Activated B cell treated with CpG ODN at 0.5 μM for 24 hours (primary cell): ENCODE results near the gene RILPL2. TPM values are rescaled to one million over a fixed set of nuclear protein-coding genes. Genes with fewer than 3 reads are reported as not detected.
"Not testable (repeated sequence)": the region's sequence is repeated elsewhere in the genome, so short reads cannot be mapped to it uniquely, and the experiment has no call there.

Source experiments
- ATAC-seq: fragments of 200-7000 bp; cut with Tn5 transposase; one replicate; pipeline ENCODE4 v1.10.0; 2021; ENCODE audit warnings: low read depth, mild to moderate bottlenecking, moderate library complexity
- CTCF ChIA-PET: fragments of 350-600 bp; sonication (Branson Sonifier 250); formaldehyde crosslinking; loops from one replicate; lab custom pipeline; 2021; ENCODE audit warnings: antibody characterized with exemption; lab: Charles Lee
- POLR2A ChIA-PET: fragments of 350-600 bp; sonication (Branson Sonifier 250); formaldehyde crosslinking; loops from one replicate; lab custom pipeline; 2021; ENCODE audit warnings: antibody characterized with exemption; lab: Charles Lee
- DNase-seq: peaks from one replicate; pipeline ENCODE4 v3.0.0; 2022
- H3K27ac Mint-ChIP-seq: one replicate; pipeline ENCODE4 v1.8.0; 2020; ENCODE audit warnings: mixed read lengths
- H3K27me3 Mint-ChIP-seq: one replicate; pipeline ENCODE4 v1.8.0; 2021; ENCODE audit warnings: mixed read lengths
- H3K36me3 Mint-ChIP-seq: one replicate; pipeline ENCODE4 v1.8.0; 2021; ENCODE audit warnings: low read depth, mixed read lengths
- H3K4me1 Mint-ChIP-seq: one replicate; pipeline ENCODE4 v1.8.0; 2021; ENCODE audit warnings: mixed read lengths
- H3K4me3 Mint-ChIP-seq: one replicate; pipeline ENCODE4 v1.8.0; 2020; ENCODE audit warnings: mild to moderate bottlenecking, mixed read lengths
- H3K9me3 Mint-ChIP-seq: one replicate; pipeline ENCODE4 v1.8.0; 2020; ENCODE audit warnings: mixed read lengths
- intact Hi-C: fragments of 100-400 bp; cut with micrococcal nuclease; formaldehyde crosslinking; loops from one replicate; pipeline ENCODE4 v1.15.1; 2024
- total RNA-seq: library from RNA; stranded (reverse); gene quantifications from 2 replicates; pipeline ENCODE4 v1.2.3, GENCODE V29; 2022
- TF ChIP-seq, protein P1 (sequence below): fragments of 200-600 bp; IDR thresholded peaks from one replicate; pipeline ENCODE4 v1.8.0; 2022; ENCODE audit warnings: antibody characterized with exemption, mild to moderate bottlenecking

RILPL2 gene
- total RNA-seq, 1 donor from 2014 or later, result 12.2 TPM

DNA sequence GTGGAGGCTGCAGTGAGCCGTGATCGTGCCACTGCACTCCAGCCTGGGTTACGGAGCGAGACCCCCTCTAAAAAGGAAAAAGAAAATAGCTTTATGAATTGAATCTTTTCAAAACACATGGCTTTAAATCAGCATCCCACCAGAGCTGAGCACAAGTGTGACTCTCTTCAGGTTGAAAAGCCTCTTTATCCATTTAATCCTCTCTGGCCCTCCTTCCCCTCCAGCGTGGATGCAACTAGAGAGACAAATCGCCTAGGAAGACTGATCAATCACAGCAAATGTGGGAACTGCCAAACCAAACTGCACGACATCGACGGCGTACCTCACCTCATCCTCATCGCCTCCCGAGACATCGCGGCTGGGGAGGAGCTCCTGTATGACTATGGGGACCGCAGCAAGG lies 29.2 kb downstream of the RILPL2 start:
- peaks cover 19% of the 10 kb centered on the region for H3K4me1 Mint-ChIP-seq
- H3K27ac Mint-ChIP-seq, H3K27me3 Mint-ChIP-seq, intact Hi-C loops, H3K4me3 Mint-ChIP-seq, DNase-seq, CTCF ChIA-PET, ATAC-seq, H3K9me3 Mint-ChIP-seq: not testable (repeated sequence)
- POLR2A ChIA-PET, result interaction anchor here (0.6 to 1.3 kb wide), 5 partner anchors 9 to 60 kb away, joined by 3 to 11 read pairs (median 3); no protein-coding TSS in a partner anchor
- peaks cover 59% of the 10 kb centered on the region for H3K36me3 Mint-ChIP-seq

DNA sequence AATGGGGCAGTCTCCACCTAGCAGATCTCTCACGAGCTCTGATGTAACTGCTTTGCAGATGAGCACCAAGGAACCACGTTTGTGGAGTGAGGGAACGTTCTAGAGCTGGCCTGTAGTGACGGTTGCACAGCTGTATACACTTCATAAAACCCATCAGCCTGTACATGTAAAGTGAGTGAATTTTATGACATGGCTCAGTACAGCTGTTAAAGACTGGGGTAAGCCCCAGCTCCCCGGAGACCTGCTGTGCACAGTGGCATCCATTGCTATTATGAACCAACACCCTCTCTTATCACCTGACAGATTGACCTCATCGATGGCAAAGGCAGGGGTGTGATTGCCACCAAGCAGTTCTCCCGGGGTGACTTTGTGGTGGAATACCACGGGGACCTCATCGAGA lies 31.9 kb downstream of the RILPL2 start:
- DNase-seq (no peak), ATAC-seq (peak; percentile 90)
- Mint-ChIP-seq H3K36me3 (peaks cover 58% of the 10 kb centered on the region), H3K4me3 (no peak overlapping the region), H3K4me1 (peaks cover 13% of the 10 kb centered on the region), H3K9me3 (no peaks in the 10 kb centered on the region), H3K27me3 (no peaks in the 10 kb centered on the region), H3K27ac (peak overlapping the region; percentile 50)
- intact Hi-C loops, result loop anchor here (1.0 to 2.0 kb wide), 2 partner anchors 16 to 23 kb away; no protein-coding TSS in a partner anchor
- ChIA-PET POLR2A (interaction anchor here (0.6 to 2.0 kb wide), 11 partner anchors 12 to 869 kb away, joined by 3 to 11 read pairs (median 4); partner anchors contain the start of genes KMT5A, SBNO1 and TMED2), CTCF (interaction anchor here (1.7 kb wide), 1 partner anchor 64 kb away, joined by 4 read pairs; no protein-coding TSS in a partner anchor)
- TF ChIP-seq, protein P1, sequence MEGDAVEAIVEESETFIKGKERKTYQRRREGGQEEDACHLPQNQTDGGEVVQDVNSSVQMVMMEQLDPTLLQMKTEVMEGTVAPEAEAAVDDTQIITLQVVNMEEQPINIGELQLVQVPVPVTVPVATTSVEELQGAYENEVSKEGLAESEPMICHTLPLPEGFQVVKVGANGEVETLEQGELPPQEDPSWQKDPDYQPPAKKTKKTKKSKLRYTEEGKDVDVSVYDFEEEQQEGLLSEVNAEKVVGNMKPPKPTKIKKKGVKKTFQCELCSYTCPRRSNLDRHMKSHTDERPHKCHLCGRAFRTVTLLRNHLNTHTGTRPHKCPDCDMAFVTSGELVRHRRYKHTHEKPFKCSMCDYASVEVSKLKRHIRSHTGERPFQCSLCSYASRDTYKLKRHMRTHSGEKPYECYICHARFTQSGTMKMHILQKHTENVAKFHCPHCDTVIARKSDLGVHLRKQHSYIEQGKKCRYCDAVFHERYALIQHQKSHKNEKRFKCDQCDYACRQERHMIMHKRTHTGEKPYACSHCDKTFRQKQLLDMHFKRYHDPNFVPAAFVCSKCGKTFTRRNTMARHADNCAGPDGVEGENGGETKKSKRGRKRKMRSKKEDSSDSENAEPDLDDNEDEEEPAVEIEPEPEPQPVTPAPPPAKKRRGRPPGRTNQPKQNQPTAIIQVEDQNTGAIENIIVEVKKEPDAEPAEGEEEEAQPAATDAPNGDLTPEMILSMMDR, result no peak

DNA sequence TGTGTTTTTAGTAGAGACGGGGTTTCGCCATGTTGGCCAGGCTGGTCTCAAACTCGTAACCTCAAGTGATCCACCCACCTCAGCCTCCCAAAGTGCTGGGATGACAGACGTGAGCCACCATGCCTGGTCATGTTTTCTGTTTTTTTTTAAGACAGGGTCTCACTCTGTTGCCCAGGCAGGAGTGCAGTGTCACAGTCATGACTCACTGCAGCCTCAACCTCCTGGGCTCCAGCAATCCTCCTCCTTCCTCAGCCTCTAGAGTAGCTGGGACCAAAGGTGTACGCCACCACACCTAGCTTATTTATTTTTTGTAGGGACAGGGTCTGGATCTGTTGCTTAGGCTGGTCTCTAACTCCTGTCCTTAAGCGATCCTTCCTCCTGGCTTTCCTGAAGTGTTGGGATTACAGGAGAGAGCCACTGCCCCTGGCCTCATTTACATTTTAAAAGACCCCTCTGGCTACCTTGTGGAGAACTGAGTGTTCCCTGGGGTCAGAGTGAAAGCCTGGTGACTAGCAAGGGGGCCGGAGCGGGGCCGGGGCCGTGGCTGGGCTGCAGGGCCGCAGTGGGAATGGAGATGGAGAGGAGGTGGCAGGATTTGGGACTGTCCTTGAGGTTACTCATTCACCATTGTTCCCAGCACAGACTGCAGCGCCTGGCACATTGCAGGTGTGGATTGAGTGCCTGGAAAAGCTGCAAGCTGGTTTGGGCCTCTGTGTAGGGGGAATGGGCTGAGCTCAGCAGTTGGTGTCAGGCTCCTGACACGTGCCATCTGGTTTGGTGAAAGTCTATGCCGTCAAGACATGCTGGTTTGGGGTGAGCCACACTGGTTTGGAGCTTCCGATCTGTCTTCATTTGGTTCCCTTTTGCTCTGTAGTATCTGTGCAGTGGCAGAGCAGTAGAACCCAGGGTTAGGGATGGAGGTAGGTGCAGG lies 34.5 kb downstream of the RILPL2 start:
- POLR2A ChIA-PET, result no interaction called here
- peaks cover 8% of the 10 kb centered on the region for H3K4me1 Mint-ChIP-seq
- H3K27ac Mint-ChIP-seq, result peak overlapping the region; percentile 8
- ATAC-seq (no peak), DNase-seq (no peak)
- TF ChIP-seq, protein P1, result no peak
- H3K36me3 Mint-ChIP-seq, result peaks cover 66% of the 10 kb centered on the region
- CTCF ChIA-PET, result interaction anchor here (0.6 kb wide), 1 partner anchor 44 kb away, joined by 3 read pairs; no protein-coding TSS in a partner anchor
- no peak overlapping the region for H3K4me3 Mint-ChIP-seq
- no peaks in the 10 kb centered on the region for H3K9me3 Mint-ChIP-seq
- intact Hi-C loops, result no loop called here
- no peaks in the 10 kb centered on the region for H3K27me3 Mint-ChIP-seq

DNA sequence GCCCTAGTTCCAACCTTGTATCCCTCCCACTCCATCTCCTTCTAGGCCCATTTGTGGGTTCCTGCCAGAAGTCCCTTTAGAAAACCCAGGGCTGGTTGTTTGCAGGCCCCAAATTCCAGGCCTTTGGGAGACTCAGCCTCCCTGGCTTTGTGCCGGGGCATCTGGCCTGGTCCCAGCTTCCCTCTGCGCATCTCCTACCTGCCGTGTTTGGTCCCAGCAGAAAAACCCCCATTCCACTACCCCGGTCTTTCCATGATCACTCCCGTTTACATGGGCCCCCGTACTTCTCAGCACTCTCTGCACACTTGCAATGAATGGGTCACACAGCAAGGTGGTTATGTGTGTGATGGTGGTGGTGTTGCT lies 37.2 kb downstream of the RILPL2 start:
- H3K36me3 Mint-ChIP-seq, result peaks cover 68% of the 10 kb centered on the region

DNA sequence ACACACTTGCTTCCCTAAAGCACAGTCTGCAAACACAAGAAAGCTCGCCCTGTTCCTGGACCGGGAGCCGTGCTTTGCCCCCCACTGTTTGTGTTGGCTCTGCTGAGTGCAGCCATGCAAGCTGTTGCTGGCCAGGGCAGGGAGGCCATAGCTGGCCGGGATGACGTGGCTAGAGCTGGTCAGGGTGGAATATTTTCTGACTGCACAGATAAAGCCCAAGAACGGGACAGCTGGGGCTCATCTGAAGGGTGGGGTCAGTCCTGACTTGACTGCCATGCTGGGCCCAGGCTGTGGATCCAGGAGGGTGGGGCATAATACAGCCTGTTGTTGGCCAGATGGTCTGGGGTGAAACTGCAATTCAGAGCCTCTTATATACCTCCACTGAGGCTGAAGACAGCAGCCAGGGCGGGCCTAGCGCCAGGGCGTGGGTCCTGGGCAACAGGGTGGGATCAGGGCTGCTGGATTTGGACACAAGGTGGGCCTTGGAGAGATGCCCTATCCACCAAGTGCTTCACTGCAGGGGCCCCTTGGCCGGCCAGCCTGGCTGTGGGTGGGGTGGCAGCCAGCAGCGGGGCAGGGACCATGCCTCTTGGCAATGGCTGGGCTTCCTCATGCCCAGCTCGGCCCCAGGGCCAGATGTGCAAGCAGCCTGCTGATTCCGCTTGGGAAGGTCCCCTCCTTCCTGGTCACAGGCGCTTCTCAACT lies 37.8 kb downstream of the RILPL2 start:
- no peak overlapping the region for H3K4me3 Mint-ChIP-seq
- peaks cover 64% of the 10 kb centered on the region for H3K36me3 Mint-ChIP-seq
- TF ChIP-seq, protein P1, result no peak
- ATAC-seq, result no peak
- no peaks in the 10 kb centered on the region for H3K27me3 Mint-ChIP-seq
- DNase-seq, result no peak
- no peaks in the 10 kb centered on the region for H3K9me3 Mint-ChIP-seq
- peaks cover 2% of the 10 kb centered on the region for H3K4me1 Mint-ChIP-seq
- CTCF ChIA-PET, result no interaction called here
- no peak overlapping the region for H3K27ac Mint-ChIP-seq
- POLR2A ChIA-PET, result no interaction called here
- intact Hi-C loops, result no loop called here

More for the DNA sequence above, 37.2 kb downstream of the RILPL2 start:
- POLR2A ChIA-PET, result no interaction called here
- Mint-ChIP-seq H3K27ac (peak overlapping the region; percentile 39), H3K4me1 (peaks cover 2% of the 10 kb centered on the region), H3K27me3 (no peaks in the 10 kb centered on the region), H3K9me3 (no peaks in the 10 kb centered on the region), H3K4me3 (no peak overlapping the region)
- CTCF ChIA-PET, result no interaction called here
- ATAC-seq (no peak), DNase-seq (no peak)
- TF ChIP-seq, protein P1, result no peak
- intact Hi-C loops, result no loop called here
